ENCODE data around the gene ULK2. TPM values are rescaled to one million over a fixed set of nuclear protein-coding genes. Genes with fewer than 3 reads are reported as not detected.
"Not testable (repeated sequence)": the region's sequence is repeated elsewhere in the genome, so short reads cannot be mapped to it uniquely, and the experiment has no call there.

Gene ULK2
- total RNA-seq, result 1 to 10 TPM; 4.9 to 5.8 TPM

DNA sequence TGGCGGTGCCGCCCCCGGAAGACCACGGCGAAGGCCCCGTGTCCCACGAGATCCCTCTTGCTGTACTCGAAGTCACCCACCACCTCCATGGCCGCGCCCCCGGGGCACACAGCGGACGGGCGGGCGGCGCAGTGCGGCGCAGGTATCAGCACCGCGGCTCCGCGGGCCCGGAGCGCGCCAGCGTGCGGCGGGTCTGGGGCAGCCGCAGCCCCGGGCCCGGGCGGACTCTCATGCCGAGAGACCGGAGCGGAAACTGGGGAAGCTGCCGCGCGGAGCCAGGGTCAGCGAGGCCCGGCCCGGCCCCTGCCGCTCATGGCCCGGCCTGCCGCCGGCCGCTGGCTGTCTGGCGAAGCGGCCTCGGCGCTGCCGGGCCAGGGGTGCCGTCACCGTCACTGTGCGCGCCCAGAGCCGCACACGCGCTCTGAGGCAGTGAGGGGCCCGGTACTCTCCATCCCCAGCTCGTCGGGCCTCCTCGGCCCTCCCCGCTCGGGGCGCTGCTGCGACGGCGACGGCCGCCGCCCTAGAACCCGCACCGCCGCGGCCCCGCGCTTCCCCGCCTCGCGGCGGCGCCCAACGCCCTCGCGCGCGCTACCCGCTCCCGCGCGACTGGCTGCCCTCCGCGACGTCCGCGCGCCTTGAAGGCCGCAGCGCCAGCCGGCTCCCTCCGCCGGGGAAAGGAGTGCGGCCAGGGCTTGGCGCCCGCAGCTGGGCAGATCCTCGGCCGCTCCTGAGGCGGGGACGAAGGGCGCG, at the start of gene ULK2:
Gene ULK2 (minus strand): TSS at position 608 of the 750 bp plus-strand sequence. CDS start 519 bp downstream, at position 89.
- Mint-ChIP-seq H3K9me3 (no peaks in the 10 kb centered on the region), H3K36me3 (peaks cover 2% of the 10 kb centered on the region), H3K4me1 (peaks cover 21% of the 10 kb centered on the region), H3K4me3 (peak within 1 kb of the TSS; percentile 80), H3K27me3 (no peaks in the 10 kb centered on the region), H3K27ac (peak within 1 kb of the TSS; percentile 51)
- peak; percentile 71 for DNase-seq

DNA sequence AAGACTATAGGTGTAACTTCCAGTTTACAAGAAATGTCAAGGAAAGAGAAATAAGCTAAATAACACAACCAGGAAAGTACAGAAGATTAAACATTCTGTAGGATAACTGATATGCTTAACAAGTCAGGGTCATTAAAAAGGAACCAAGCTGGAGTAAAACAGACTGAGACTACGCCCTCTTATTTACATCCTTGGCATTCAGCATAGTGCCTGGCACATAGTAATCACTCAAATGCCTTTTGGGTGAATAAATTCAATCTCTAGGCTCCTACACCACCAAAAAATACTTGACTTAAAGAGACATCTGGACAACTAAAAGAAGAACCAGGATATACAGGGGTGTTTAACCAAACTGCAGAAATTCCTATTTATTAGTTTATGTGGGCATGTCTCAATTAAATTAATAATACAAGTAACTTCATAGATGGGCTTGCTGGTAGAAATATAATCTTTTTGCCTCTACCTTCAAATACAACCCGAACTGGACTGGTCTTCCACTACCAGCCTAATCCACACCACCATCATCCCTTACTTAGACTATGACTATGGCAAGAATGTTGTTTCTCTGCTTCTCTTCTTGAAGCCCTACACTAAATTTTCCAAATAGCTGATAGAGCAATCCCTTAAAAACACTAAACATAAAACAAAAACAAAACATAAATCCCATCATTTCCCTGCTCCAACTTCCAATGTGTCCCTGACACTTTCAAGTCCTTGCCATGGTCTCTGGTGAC, 47.7 kb upstream of the ULK2 start:
- H3K27me3 Mint-ChIP-seq, result no peaks in the 10 kb centered on the region
- peak overlapping the region; percentile 3 for H3K27ac Mint-ChIP-seq
- H3K36me3 Mint-ChIP-seq, result peaks cover 27% of the 10 kb centered on the region
- H3K4me1 Mint-ChIP-seq, result no peaks in the 10 kb centered on the region
- H3K9me3 Mint-ChIP-seq, result no peaks in the 10 kb centered on the region
- DNase-seq, result no peak
- no peak overlapping the region for H3K4me3 Mint-ChIP-seq

DNA sequence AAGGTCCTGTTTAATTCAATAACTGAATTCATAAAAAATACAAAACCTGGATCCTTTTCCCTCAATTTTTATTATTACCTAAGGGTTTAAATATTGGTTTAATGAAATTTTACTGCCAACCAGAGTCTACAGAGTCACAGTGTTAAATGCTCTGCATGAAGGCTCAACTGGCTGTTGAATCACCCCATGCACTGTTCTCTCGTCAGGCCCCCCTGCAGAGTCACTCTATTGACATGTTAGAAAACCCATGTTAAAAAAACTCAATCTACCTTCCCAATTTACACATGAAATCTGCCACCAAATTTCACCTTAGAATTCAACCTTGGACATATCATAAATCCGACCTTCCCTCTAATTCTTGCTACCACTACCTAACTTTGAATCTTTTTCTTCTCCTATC, 43.3 kb upstream of the ULK2 start:
- no peak for DNase-seq
- no peak overlapping the region for H3K4me3 Mint-ChIP-seq
- H3K27me3 Mint-ChIP-seq, result no peaks in the 10 kb centered on the region
- no peaks in the 10 kb centered on the region for H3K9me3 Mint-ChIP-seq
- peaks cover 29% of the 10 kb centered on the region for H3K36me3 Mint-ChIP-seq
- no peak overlapping the region for H3K27ac Mint-ChIP-seq
- no peaks in the 10 kb centered on the region for H3K4me1 Mint-ChIP-seq

DNA sequence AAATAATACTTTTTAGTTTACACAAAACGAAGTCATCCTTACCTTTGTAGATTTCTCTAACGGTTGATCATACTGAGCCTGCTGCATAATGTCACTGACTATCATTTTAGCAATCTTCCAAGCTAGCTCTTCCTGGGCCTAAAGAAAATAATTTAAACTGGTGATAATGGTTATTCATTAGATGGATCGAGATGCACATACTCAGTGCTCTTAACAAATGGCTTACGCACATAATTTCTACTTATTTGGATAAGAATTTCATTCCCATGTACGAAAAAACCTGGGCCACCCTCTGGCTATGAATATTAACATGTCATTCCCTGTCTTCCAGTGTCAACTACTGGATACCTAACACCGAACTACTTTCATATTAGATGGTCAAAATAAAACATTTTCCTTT, 41.4 kb upstream of the ULK2 start:
- peaks cover 29% of the 10 kb centered on the region for H3K36me3 Mint-ChIP-seq
- H3K27me3 Mint-ChIP-seq, result no peaks in the 10 kb centered on the region
- H3K4me1 Mint-ChIP-seq, result peaks cover 2% of the 10 kb centered on the region
- DNase-seq, result no peak
- no peaks in the 10 kb centered on the region for H3K9me3 Mint-ChIP-seq
- no peak overlapping the region for H3K4me3 Mint-ChIP-seq
- H3K27ac Mint-ChIP-seq, result no peak overlapping the region

DNA sequence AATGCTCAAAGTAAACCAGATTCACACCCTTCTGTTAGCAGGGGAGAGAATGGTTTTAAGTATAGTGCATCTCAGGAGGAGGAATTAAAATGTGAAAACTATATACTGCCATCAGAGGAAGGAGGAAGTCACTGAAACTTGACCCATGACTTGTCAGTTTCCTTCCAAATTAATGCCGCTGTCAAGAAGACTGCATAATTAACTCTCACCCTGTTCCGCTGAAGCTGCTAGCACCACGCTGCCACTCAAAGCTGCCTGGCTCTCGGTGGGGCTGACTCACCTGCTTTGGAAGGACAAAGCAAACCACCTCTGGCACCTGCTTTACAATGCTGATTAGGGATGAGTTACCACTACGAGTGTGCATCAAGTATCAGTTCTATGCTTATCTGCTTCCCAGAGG, 37.8 kb upstream of the ULK2 start:
- Mint-ChIP-seq H3K4me3 (no peak overlapping the region), H3K36me3 (peaks cover 36% of the 10 kb centered on the region), H3K27me3 (no peaks in the 10 kb centered on the region), H3K27ac (peak overlapping the region; percentile 34), H3K4me1 (peaks cover 4% of the 10 kb centered on the region), H3K9me3 (no peaks in the 10 kb centered on the region)
- DNase-seq, result no peak

DNA sequence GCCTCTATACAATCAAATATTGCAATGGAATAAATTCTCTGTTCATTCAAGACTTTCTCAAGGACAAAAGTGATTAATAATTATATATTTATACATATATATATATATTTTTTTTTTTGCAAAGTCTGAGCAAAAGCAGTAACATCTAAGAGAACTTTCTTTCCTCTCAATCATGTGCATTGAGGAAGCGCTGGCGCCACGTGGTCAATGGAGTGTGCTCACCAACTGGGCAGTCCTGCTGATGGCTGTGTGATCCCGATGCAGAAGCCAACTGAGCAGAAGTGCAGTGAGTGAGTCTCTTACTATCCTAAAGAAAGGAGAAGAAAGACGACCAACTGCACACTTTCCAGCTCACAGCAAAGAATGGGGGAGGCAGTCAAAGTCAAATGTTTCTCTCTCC, 37.2 kb upstream of the ULK2 start:
- peaks cover 36% of the 10 kb centered on the region for H3K36me3 Mint-ChIP-seq
- no peak for DNase-seq
- H3K4me3 Mint-ChIP-seq, result no peak overlapping the region
- no peak overlapping the region for H3K27ac Mint-ChIP-seq
- H3K4me1 Mint-ChIP-seq, result peaks cover 4% of the 10 kb centered on the region
- no peaks in the 10 kb centered on the region for H3K27me3 Mint-ChIP-seq
- H3K9me3 Mint-ChIP-seq, result no peaks in the 10 kb centered on the region

DNA sequence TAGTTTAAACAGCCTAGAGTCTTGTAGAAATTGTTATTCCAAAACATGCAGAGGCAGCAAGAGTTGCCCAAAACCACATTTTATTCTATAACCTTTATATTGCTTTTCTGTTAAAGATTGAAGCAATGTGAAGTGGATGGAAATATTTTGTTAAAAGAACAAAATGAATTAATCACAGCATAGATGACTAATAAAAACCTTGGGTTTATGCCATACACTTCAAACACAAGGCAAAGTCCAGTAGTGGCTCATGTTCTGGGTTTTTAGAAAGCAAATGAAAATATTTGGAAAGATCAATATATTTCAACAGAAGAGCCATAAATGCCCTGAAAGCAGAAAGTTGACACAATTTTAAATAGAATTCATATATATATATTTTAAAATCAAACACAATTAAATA, 36.7 kb upstream of the ULK2 start:
- H3K9me3 Mint-ChIP-seq, result no peaks in the 10 kb centered on the region
- no peak for DNase-seq
- peaks cover 34% of the 10 kb centered on the region for H3K36me3 Mint-ChIP-seq
- H3K4me1 Mint-ChIP-seq, result peaks cover 4% of the 10 kb centered on the region
- H3K27ac Mint-ChIP-seq, result no peak overlapping the region
- H3K4me3 Mint-ChIP-seq, result no peak overlapping the region
- no peaks in the 10 kb centered on the region for H3K27me3 Mint-ChIP-seq

DNA sequence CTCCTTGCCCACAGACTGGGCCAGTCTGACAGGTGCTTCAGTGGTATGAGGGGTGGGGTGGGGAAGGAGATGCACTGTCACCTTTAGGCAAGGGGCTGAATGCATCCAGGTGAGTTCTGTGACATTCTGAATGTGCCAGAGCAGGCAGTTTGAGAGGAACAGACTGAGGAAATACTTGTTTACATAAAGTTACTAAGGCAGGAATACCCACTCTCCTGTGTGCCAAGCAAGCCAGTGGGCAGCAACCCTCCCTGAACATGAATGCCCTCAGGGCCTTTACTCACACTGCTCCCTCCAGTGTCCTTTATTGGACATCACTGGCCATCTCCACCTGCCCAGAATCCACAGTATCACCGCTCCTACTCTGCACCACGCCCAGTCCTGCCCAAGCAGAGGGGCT, 33.1 kb upstream of the ULK2 start:
- Mint-ChIP-seq H3K36me3 (peaks cover 19% of the 10 kb centered on the region), H3K27me3 (no peaks in the 10 kb centered on the region), H3K27ac (no peak overlapping the region), H3K4me1 (peaks cover 2% of the 10 kb centered on the region), H3K9me3 (no peaks in the 10 kb centered on the region), H3K4me3 (no peak overlapping the region)
- no peak for DNase-seq

DNA sequence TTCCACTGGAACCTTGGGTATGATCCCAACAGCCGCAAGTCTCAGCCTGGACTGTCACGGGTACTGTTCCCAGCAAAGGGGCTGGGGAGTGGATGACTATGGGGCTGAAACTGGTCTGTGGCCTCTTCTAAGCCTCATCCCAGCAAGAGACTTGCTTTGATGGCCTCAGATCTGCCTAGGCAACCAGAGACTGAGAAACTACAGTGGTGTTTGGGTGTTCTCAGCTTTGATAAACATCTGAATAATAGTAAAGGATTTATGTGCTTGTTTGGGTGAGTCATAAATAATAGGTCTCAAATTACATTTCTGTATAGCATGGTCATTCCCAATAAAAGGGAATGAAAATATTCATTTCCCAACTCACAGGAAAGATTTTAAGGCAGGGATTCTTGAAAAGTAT, 30.2 kb upstream of the ULK2 start:
- Mint-ChIP-seq H3K27ac (no peak overlapping the region), H3K27me3 (no peaks in the 10 kb centered on the region), H3K4me1 (no peaks in the 10 kb centered on the region), H3K36me3 (peaks cover 5% of the 10 kb centered on the region), H3K4me3 (no peak overlapping the region), H3K9me3 (no peaks in the 10 kb centered on the region)
- no peak for DNase-seq

DNA sequence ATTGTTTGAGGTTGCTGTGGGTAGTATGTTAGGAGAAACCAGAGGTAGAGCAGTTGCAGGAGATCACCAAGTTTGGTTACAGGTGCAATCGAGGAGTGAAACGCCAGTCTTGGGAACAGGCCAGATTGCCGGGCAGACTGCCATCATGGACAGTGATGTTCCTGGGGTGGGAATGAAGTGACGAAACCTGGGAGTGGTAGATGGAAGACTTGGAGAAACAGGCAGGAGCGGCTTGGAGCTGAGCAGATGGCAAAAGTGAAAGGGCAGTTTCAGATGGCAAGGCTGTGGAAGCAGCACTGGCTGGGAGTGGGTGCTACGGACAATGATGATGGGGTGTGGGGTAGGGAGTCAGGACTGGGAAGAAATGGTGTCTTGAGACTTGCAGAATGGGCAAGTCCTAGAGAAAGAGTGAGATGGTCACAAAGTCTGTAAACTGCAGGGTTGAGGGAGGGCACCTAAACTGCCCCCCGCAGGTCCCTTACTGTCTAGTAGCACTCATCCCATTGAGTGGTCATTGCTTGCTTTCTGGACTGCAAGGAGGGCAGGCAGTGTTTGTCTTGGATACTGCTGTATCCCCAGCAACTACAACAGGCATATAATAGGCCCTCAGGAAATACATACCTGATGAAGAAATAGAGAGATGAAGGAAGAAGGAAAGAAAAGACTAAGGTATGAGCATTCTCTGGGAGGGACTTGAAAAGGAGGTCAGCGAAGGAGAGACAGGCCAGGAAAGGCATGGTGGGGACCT, 29.5 kb upstream of the ULK2 start:
- Mint-ChIP-seq H3K27me3 (no peaks in the 10 kb centered on the region), H3K4me1 (no peaks in the 10 kb centered on the region), H3K27ac (no peak overlapping the region), H3K4me3 (no peak overlapping the region), H3K9me3 (no peaks in the 10 kb centered on the region), H3K36me3 (peaks cover 5% of the 10 kb centered on the region)
- no peak for DNase-seq

DNA sequence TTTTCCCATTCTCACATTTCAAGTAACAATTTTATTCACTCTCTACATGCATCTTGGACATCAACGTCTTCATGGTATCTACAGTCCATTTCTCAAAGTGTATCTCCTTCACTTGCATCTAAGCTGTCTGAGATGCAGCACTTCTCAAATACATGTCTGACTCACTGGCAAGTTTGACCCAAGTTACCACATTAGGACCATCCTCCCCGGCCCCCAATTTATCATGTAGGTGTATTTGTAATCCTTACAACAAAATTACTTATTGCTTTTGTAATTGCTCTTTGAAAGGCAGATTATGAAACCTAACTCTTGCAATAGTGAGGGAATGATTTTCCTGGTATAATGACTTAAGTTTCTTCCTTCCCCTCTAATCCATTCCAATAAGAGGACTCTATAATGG, 28.9 kb upstream of the ULK2 start:
- Mint-ChIP-seq H3K4me3 (no peak overlapping the region), H3K4me1 (no peaks in the 10 kb centered on the region), H3K36me3 (peaks cover 5% of the 10 kb centered on the region), H3K27me3 (no peaks in the 10 kb centered on the region), H3K9me3 (no peaks in the 10 kb centered on the region), H3K27ac (no peak overlapping the region)
- DNase-seq, result no peak

DNA sequence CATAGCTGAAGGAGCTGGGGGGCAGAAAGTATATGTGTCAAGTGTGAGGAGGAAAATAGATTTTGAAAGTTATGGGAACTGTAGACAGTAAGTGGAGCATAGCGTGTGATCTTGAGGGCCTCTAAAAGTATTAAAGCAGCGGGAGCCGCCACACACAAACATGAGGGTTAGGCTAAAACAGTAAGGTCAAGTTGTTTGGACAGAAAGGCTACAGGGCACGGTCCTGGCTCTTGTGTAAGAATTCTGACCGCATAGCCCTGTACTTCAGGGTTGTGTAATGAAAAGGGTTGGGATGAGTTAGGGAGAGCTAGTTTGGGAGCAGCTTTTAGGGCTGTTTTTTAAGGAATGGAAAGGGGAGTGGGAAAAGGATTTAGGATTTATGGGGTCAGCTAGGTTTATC, 22.8 kb upstream of the ULK2 start:
- H3K4me3 Mint-ChIP-seq, DNase-seq, H3K27me3 Mint-ChIP-seq, H3K4me1 Mint-ChIP-seq, H3K9me3 Mint-ChIP-seq, H3K36me3 Mint-ChIP-seq, H3K27ac Mint-ChIP-seq: not testable (repeated sequence)

DNA sequence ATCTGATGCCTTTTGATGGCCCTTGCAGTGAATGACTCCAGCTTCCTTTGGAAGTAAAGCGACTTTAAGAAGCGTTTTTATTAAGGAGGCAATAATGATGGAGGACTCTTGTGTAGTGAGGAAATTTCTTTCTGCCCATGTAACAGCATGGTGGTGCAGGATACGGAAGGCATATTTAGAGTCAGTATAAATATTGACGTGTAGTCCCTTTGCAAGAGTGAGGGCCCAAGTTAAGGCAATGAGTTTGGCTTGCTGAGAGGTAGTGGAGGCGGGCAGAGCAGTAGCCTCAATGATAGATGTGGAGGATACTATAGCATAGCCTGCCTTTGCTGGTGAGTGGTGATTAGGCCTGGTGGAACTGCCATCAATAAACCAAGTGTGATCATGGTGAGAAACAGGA, 22.3 kb upstream of the ULK2 start:
- not testable (repeated sequence) for DNase-seq, H3K36me3 Mint-ChIP-seq, H3K4me1 Mint-ChIP-seq, H3K4me3 Mint-ChIP-seq, H3K27ac Mint-ChIP-seq, H3K9me3 Mint-ChIP-seq, H3K27me3 Mint-ChIP-seq

DNA sequence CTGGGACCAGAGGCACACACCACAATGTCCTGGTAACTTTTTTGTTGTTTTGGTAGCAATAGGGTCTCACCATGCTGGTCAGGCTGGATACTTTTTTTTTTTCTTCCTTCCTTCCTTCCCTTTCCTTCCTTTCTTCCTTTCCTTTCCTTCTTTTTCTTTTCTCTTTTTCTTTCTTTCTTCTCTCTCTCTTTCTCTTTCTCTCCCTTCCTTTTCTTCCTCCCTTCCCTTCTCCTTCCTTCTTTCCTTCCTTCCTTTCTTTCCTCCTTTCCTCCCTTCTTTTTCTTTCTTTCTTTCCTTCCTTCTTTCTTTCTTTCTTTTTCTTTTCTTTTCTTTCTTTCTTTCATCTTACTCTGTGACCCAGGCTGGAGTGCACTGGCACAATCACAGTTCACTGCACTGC, 18.4 kb upstream of the ULK2 start:
- H3K9me3 Mint-ChIP-seq, result no peaks in the 10 kb centered on the region
- H3K27ac Mint-ChIP-seq, result no peak overlapping the region
- no peaks in the 10 kb centered on the region for H3K27me3 Mint-ChIP-seq
- no peak overlapping the region for H3K4me3 Mint-ChIP-seq
- no peak for DNase-seq
- H3K36me3 Mint-ChIP-seq, result no peaks in the 10 kb centered on the region
- H3K4me1 Mint-ChIP-seq, result peaks cover 4% of the 10 kb centered on the region

DNA sequence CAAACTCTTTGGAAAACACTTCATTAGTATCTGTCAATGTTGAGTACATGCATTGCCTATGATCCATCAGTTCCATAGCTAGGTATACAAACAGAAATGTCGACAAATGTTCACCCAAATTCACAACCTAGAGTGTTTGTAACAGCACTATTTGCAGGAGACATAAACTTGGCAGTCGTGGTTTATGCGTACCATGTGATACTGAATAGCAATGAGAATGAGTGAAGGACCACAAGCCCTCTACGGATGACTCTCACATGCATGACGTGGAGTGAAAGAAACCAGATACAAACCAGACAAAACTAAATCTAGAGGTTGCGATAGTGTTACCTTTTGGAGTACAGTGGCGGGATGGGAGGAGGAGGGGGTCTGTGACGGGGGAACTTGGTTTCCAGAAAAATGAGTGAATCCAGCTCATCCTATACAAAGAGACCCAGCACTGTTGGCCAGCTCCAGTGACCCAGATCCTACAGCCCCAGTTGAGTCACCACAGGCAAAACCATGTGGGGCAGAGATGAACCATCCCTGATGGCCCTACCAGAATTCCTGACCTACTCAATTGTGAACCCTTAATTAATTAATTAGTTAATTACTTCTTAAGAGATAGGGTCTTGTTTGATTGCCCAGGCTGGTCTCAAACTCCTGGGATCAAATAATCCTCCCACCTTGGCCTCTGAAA, 15.9 kb upstream of the ULK2 start:
- no peak for DNase-seq
- Mint-ChIP-seq H3K27me3 (no peaks in the 10 kb centered on the region), H3K4me3 (no peak overlapping the region), H3K36me3 (no peaks in the 10 kb centered on the region), H3K27ac (no peak overlapping the region), H3K9me3 (no peaks in the 10 kb centered on the region), H3K4me1 (peaks cover 13% of the 10 kb centered on the region)

Measured in activated naive CD8-positive, alpha-beta T cell treated with anti-CD3 and anti-CD28 coated beads for 36 hours (primary cell).